ENCODE results near the gene PPIL4.

GRCh38 chr6:149458806-149459205, 87.0 kb downstream of the PPIL4 start:
- TF ChIP-seq CTCF (IDR thresholded peaks at IDR 0.05) (no peak), POLR2A (IDR thresholded peaks at IDR 0.05) (no peak)
